ENCODE results near the gene CFP. TPM values are rescaled to one million over a fixed set of nuclear protein-coding genes. Genes with fewer than 3 reads are reported as not detected.

CFP gene
- total RNA-seq, 1 experiment from 2014 or later: 1.3 TPM

DNA sequence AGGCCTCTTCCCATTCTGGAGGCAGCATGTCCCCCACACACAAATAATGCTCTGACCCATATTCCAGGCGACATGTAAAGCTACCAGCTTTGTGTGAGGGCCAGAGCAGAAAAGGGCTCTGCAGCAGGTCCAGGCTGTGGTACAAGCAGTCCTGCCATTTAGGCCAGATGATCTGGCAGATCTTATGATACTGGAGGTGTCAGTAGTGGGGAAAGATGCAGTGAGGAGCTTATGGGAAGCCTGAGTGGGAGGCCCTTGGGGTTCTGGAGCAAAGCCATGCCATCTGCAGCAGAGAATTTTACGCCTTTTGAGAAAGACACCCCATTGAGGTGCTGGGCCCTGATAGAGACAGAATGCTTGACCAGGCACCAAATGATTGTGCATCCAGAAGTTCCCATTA, 17.8 kb downstream of the CFP start:
- Histone ChIP-seq H3K9me2 (ENCODE audit: insufficient read depth) (no peaks in the 10 kb centered on the region), H4K20me1 (ENCODE audit: insufficient read depth) (no peaks in the 10 kb centered on the region), H3K4me1 (ENCODE audit: control insufficient read depth in 1 of 2, insufficient read depth in 2 of 2, low read length in 2 of 2) (no peaks in the 10 kb centered on the region; a peak in 1 of 4 replicates), H3K4me2 (ENCODE audit: low read length) (no peak overlapping the region), H3K79me2 (ENCODE audit: insufficient read depth, low read length) (no peaks in the 10 kb centered on the region), H3K27me3 (ENCODE audit: insufficient read depth, low read length) (no peaks in the 10 kb centered on the region), H3K9ac (ENCODE audit: low read length) (no peak overlapping the region), H3K4me3 (replicated peaks in 1 of 2; ENCODE audit: low read depth in 1 of 2, low read length in 2 of 2) (no peak overlapping the region), H2AFZ (ENCODE audit: low read depth, low read length, poor library complexity, severe bottlenecking) (no peak overlapping the region), H3K27ac (ENCODE audit: low read depth, low read length) (no peak overlapping the region), H3K36me3 (ENCODE audit: control insufficient read depth in 1 of 2, insufficient read depth in 2 of 2, low read length in 2 of 2) (no peaks in the 10 kb centered on the region), H3K9me3 (ENCODE audit: control insufficient read depth in 1 of 2, insufficient read depth in 1 of 2, low read depth in 1 of 2, low read length in 2 of 2) (no peaks in the 10 kb centered on the region)
- no TSS peak for BruUV-seq (replicated peaks)
- CTCF ChIA-PET: no interaction called here
- RAD21 ChIA-PET (ENCODE audit: low non-redundant PET in 1 of 2, low total read pairs in 2 of 2, uncharacterized antibody in 2 of 2, unreplicated experiment in 2 of 2): no interaction called here
- DNase-seq (ENCODE audit: low read depth, low spot score) (no peak), ATAC-seq (no peak)
- POLR2A ChIA-PET: no interaction called here
- TF ChIP-seq, protein P1, sequence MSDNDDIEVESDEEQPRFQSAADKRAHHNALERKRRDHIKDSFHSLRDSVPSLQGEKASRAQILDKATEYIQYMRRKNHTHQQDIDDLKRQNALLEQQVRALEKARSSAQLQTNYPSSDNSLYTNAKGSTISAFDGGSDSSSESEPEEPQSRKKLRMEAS (IDR thresholded peaks at IDR 0.05): no peak
- TF ChIP-seq ZBTB33 (IDR thresholded peaks at IDR 0.05; ENCODE audit: extremely low read depth, insufficient replicate concordance, low read length): no peak
- TF ChIP-seq TCF7L2 (IDR thresholded peaks at IDR 0.05; ENCODE audit: borderline replicate concordance, extremely low read depth, insufficient read depth, insufficient read length): no peak
- no peak for TF ChIP-seq SP1 (IDR thresholded peaks at IDR 0.05; ENCODE audit: low read depth)
- no peak for TF ChIP-seq FOSL1 (IDR thresholded peaks at IDR 0.05; ENCODE audit: low read depth)
- intact Hi-C loops (cut with micrococcal nuclease): no loop called here

GRCh38 chrX:47611489-47611888, 18.2 kb downstream of the CFP start:
- H3K9ac ChIP-seq (ENCODE audit: low read length): no peak overlapping the region
- ChIA-PET CTCF (no interaction called here), RAD21 (ENCODE audit: low non-redundant PET in 1 of 2, low total read pairs in 2 of 2, uncharacterized antibody in 2 of 2, unreplicated experiment in 2 of 2) (no interaction called here), POLR2A (no interaction called here)
- no peaks in the 10 kb centered on the region for H3K36me3 ChIP-seq (ENCODE audit: control insufficient read depth in 1 of 2, insufficient read depth in 2 of 2, low read length in 2 of 2)
- BruUV-seq (replicated peaks): no TSS peak
- H4K20me1 ChIP-seq (ENCODE audit: insufficient read depth): no peaks in the 10 kb centered on the region
- ATAC-seq (no peak), DNase-seq (ENCODE audit: low read depth, low spot score) (no peak)
- H3K27me3 ChIP-seq (ENCODE audit: insufficient read depth, low read length): no peaks in the 10 kb centered on the region
- no peak overlapping the region for H3K4me2 ChIP-seq (ENCODE audit: low read length)
- no peak overlapping the region for H3K27ac ChIP-seq (ENCODE audit: low read depth, low read length)
- H3K79me2 ChIP-seq (ENCODE audit: insufficient read depth, low read length): no peaks in the 10 kb centered on the region
- H3K4me3 ChIP-seq (replicated peaks in 1 of 2; ENCODE audit: low read depth in 1 of 2, low read length in 2 of 2): no peak overlapping the region
- H3K9me2 ChIP-seq (ENCODE audit: insufficient read depth): no peaks in the 10 kb centered on the region
- H3K4me1 ChIP-seq (ENCODE audit: control insufficient read depth in 1 of 2, insufficient read depth in 2 of 2, low read length in 2 of 2): no peaks in the 10 kb centered on the region; a peak in 1 of 4 replicates
- H3K9me3 ChIP-seq (ENCODE audit: control insufficient read depth in 1 of 2, insufficient read depth in 1 of 2, low read depth in 1 of 2, low read length in 2 of 2): no peaks in the 10 kb centered on the region
- intact Hi-C loops (cut with micrococcal nuclease): no loop called here
- H2AFZ ChIP-seq (ENCODE audit: low read depth, low read length, poor library complexity, severe bottlenecking): no peak overlapping the region
- TF ChIP-seq CTCF (IDR thresholded peaks at IDR 0.05 in 2 of 3, conservative IDR thresholded peaks at IDR 0.05 in 1 of 3; ENCODE audit: borderline replicate concordance in 1 of 3, insufficient read depth in 1 of 3, low read depth in 2 of 3, low read length in 2 of 3) (no peak), RAD21 (IDR thresholded peaks at IDR 0.05; ENCODE audit: low read depth) (no peak), ZBTB33 (IDR thresholded peaks at IDR 0.05; ENCODE audit: extremely low read depth, insufficient replicate concordance, low read length) (no peak), POLR2A (IDR thresholded peaks at IDR 0.05; ENCODE audit: borderline replicate concordance, extremely low read depth, insufficient read depth, insufficient read length) (no peak), JUND (IDR thresholded peaks at IDR 0.05) (no peak)
- TF ChIP-seq, protein P2, sequence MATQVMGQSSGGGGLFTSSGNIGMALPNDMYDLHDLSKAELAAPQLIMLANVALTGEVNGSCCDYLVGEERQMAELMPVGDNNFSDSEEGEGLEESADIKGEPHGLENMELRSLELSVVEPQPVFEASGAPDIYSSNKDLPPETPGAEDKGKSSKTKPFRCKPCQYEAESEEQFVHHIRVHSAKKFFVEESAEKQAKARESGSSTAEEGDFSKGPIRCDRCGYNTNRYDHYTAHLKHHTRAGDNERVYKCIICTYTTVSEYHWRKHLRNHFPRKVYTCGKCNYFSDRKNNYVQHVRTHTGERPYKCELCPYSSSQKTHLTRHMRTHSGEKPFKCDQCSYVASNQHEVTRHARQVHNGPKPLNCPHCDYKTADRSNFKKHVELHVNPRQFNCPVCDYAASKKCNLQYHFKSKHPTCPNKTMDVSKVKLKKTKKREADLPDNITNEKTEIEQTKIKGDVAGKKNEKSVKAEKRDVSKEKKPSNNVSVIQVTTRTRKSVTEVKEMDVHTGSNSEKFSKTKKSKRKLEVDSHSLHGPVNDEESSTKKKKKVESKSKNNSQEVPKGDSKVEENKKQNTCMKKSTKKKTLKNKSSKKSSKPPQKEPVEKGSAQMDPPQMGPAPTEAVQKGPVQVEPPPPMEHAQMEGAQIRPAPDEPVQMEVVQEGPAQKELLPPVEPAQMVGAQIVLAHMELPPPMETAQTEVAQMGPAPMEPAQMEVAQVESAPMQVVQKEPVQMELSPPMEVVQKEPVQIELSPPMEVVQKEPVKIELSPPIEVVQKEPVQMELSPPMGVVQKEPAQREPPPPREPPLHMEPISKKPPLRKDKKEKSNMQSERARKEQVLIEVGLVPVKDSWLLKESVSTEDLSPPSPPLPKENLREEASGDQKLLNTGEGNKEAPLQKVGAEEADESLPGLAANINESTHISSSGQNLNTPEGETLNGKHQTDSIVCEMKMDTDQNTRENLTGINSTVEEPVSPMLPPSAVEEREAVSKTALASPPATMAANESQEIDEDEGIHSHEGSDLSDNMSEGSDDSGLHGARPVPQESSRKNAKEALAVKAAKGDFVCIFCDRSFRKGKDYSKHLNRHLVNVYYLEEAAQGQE (IDR thresholded peaks at IDR 0.05; ENCODE audit: low read depth): no peak
